NCI-H146 treated with DMSO at 0.1 percent for 48 hours (cell line): Measurements from ENCODE around the gene PPP3R1.
A peak's percentile ranks its signal among the peaks of the same experiment; 100 is the strongest.

Experiments
- DNase-seq: peaks from one replicate; lab custom pipeline; 2025; ENCODE audit not compliant: unreplicated experiment; lab: John Stamatoyannopoulos, UW

Gene PPP3R1

DNA sequence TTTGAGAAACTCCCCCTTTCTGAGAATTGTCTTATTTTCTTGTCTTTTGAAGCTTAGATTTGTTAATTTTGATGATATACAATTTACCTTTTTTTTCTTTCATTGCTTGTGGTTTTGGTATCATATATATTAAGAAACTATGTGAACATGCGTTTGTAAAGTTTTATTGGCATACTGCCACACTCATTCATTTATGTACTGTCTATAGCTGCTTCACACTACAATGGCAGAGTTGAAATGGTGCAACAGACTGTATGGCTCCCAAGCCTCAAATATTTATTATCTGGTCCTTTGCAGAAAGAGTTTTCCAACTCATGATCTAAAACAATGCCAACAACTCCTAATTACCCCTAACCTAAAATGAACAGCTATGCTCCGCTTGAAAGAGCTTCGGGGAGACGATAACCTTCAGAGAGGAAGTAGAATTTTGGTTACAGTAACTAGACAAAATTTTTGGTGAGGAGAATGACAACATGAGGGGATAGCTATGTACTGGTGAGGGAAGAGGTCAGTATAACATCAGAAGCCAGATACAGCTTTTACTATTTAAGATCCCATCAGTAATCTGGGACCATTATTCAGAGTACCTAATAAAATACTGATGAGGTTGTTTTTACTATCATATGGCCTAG, 16.1 kb downstream of the PPP3R1 start:
- no peak for DNase-seq

GRCh38 chr2:68235090-68235489, 17.2 kb downstream of the PPP3R1 start:
- no peak for DNase-seq

DNA sequence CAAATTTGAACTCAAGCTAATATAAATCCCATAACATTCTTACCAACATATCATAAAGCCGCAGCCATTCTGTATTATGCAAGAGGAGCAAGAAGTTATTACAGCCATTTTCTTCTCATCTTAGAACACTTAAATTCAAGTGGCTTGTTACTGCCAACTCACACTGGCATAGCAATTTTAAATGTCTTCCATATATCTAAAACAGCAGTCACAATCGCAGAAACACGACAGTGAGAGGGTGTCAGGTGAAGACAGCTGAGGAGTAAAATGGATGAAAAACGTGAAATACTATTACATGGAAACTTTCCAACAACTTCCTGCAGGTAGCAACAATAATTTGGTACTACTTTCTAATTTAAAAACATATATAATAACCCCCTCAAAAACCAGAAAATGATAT, 17.9 kb downstream of the PPP3R1 start:
- DNase-seq, result no peak

GRCh38 chr2:68231061-68231372, 21.3 kb downstream of the PPP3R1 start:
- DNase-seq, result no peak

DNA sequence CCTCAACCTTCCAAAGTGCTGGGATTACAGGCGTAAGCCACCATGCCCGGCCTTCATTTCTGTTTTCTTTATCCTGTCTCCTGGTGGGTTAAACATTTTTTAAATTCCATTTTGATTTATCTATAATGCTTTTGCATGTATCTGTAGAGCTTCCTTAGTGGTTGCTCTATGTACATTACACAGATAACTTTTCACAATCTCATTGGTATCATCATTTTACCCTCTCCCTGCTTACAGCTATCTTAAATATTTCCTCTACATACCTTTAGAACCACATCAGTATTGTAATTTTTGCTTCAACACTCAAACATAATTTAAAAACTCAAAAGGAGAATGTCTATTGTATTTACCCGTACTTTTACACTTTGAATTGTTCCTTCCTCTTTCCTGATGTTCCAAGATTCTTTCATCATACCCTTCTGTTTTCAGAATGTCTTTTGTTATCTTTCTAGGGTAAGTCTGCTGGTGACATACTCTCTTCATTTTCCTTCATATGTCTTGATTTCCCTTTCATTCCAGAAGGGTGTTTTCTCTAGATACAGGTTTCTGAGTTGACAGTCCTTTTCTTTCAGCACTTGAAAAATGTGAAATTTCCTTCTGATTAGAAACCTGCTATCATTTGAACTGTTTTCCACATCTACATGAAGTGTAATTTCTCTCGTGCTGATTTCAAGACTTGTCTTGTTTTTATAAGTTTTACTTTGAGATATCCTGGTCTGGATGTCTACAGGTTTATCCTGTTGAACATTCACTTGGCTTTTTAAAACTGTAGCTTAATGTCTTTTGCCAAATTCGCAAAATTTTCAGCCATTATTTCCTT, 21.9 kb downstream of the PPP3R1 start:
- no peak for DNase-seq

DNA sequence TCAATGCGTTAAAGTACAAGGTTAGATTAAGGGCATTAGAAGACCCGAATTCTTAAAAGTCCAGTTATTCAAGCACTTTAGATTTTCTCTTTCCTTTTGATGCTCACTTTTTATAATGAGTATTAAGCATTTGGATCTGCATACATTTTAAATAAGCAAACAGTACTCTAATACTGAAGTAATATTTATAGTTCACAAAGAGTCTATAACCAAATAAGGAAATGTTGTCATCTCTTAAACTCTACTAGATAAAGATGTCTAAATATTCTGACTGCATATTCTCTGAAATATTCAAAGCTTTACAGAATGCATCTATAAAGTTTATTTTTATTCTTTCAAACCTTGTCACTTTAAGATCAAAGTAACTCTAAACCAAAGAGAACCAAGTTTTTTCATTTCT, 25.5 kb downstream of the PPP3R1 start:
- DNase-seq, result no peak

DNA sequence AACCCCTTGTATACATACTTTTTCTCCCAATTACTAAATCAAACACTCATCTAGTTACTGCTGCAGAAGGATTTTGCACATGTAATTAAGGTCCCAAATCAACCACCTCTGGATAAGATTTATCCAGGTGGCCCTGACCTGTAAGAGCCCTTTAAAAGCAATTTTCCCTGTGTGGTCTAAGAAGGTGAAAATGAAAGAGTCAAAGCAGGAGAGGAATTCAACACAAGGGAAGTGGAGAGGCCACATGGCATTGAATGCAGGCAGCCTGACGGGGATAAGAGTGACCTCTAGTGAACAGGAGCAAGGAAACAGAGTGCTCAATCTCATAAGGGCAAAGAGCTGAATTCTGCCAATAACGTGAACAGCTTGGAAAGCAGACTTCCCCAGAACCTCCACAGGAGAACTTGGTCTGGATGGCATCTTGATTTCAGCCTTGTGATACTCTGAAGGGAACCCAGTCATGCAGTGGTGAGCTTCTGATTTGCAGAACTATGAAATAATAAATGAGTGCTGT, 27.2 kb downstream of the PPP3R1 start:
- peak; percentile 10 for DNase-seq

- no peak for DNase-seq
Measured at GRCh38 chr2:68223419-68223818, 28.9 kb downstream of the PPP3R1 start.

DNA sequence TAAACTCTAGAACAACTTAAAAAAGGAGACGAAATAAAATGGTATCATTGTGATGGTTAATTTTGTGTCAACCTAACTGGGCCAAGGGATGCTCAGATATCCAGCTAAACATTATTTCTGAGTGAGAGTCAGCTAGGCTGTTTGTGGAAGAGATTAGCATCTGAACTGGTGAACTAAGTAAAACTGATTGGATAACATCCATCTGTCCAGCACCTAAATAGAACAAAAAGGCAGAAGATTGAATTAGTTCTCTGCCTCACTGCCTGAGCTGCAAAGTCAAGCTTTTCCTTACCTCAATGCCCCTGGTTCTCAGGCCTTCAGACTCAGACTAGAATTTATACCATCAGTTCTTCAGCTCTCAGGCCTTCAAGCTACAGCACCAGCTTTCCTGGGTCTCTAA, 30.0 kb downstream of the PPP3R1 start:
- no peak for DNase-seq

GRCh38 chr2:68218343-68218901, 33.9 kb downstream of the PPP3R1 start:
- DNase-seq, result no peak

- no peak for DNase-seq
Measured at GRCh38 chr2:68217729-68218128, 34.6 kb downstream of the PPP3R1 start.

- no peak for DNase-seq
Measured at GRCh38 chr2:68216454-68217310, 35.6 kb downstream of the PPP3R1 start.

GRCh38 chr2:68214381-68214780, 38.0 kb downstream of the PPP3R1 start:
- DNase-seq, result no peak

DNA sequence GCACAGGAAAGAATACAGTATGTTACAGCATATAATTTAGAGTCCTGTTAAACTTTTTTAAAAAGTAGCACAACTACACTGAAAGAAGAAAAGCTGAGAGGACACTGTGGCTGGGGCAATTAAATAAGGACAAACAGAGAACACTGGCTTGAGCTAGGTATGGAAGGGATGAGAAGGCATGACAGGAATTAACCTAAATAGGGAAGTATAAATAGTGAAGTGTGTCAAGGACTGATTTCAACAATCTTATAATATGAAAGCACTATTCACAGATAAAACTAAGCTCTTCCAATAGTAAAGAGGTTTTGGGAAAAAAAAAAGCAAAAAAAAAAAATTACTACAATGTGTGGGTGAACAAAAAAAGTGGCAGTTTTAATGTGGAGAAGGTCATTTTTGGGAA, 45.5 kb downstream of the PPP3R1 start:
- DNase-seq, result no peak

DNA sequence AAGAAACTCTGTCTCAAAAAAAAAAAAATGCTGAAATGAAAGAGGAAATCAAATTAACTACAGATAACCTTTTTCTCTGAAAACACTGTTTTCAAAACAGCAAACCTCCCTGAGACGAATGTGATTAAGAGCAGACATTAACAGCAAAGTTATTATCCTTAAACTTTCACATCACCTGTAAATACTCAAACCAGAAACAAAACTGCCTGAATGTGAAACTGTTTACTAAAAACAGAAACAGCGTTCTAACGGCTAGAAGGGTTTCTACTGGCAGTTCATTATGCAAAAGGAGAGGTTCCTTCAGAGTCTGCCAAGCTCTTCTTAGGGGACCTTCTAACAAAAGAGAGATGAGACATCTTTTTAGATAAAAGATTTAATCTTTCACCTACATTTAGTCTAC, 48.7 kb downstream of the PPP3R1 start:
- DNase-seq, result no peak

DNA sequence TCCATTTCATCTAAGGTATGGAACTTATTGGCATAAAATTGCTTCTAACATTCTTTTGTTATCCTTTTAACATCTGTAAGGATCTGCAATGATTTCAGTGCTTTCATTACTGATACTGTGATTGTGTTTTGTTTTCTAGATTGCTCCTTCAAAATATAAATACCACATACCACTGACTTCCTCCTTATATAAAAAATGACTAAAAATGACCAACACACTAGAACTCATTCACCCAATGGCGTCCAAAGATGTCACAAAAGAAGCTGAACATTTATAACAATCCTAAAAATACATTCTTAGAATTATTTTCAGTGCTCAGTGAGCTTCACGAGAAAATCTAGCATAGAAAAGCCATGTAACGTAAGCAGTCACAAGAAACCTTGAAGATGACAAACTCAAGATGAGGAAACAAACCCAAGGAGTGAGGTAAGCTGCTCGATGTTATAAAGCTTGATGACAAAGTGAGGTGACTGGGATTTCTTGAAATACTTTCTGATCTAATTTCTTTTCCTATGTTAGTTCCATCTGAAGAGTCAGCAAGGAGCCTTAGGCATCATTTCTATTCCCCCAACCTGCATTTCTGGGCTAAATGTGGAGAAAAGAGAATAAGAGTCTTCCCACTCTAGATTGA, 52.1 kb downstream of the PPP3R1 start:
- DNase-seq, result no peak

GRCh38 chr2:68196120-68196716, 56.1 kb downstream of the PPP3R1 start:
- DNase-seq, result peak; percentile 24

- DNase-seq, result no peak
Measured at GRCh38 chr2:68195096-68195495, 57.2 kb downstream of the PPP3R1 start.

GRCh38 chr2:68193787-68194372, 58.5 kb downstream of the PPP3R1 start:
- no peak for DNase-seq

GRCh38 chr2:68193144-68193543, 59.2 kb downstream of the PPP3R1 start:
- no peak for DNase-seq
